Panc1 (cell line): ENCODE data around the gene SFI1.
"Not testable (repeated sequence)": the region's sequence is repeated elsewhere in the genome, so short reads cannot be mapped to it uniquely, and the experiment has no call there.

Experiments used
- CTCF ChIP-seq: fragments of 450-650 bp; IDR thresholded peaks from 2 replicates; pipeline ENCODE4 v1.5.1; 2017; ENCODE audit warnings: mild to moderate bottlenecking
- POLR2AphosphoS5 ChIP-seq: IDR thresholded peaks from 2 replicates; pipeline ENCODE4 v1.6.1; 2012; ENCODE audit warnings: mild to moderate bottlenecking, low read depth, low read length, moderate library complexity
- SIN3A ChIP-seq: IDR thresholded peaks from 2 replicates; pipeline ENCODE4 v1.6.1; 2012; ENCODE audit warnings: low read depth, mild to moderate bottlenecking, low read length, moderate library complexity, borderline replicate concordance; ENCODE audit not compliant: insufficient read depth
- TF ChIP-seq, protein P1 (sequence below), 2 experiments: IDR thresholded peaks; 2 replicates each; pipeline ENCODE4 v1.6.1; 2011 to 2012; ENCODE audit warnings: low read depth in 2 of 2, control low read depth in 1 of 2, low read length in 1 of 2, mild to moderate bottlenecking in 1 of 2, moderate library complexity in 1 of 2; ENCODE audit not compliant: insufficient read depth in 1 of 2

GRCh38 chr22:31558546-31558945 lies 62.2 kb downstream of the SFI1 start:
- TF ChIP-seq CTCF, POLR2AphosphoS5, SIN3A: not testable (repeated sequence)
- TF ChIP-seq, protein P1, sequence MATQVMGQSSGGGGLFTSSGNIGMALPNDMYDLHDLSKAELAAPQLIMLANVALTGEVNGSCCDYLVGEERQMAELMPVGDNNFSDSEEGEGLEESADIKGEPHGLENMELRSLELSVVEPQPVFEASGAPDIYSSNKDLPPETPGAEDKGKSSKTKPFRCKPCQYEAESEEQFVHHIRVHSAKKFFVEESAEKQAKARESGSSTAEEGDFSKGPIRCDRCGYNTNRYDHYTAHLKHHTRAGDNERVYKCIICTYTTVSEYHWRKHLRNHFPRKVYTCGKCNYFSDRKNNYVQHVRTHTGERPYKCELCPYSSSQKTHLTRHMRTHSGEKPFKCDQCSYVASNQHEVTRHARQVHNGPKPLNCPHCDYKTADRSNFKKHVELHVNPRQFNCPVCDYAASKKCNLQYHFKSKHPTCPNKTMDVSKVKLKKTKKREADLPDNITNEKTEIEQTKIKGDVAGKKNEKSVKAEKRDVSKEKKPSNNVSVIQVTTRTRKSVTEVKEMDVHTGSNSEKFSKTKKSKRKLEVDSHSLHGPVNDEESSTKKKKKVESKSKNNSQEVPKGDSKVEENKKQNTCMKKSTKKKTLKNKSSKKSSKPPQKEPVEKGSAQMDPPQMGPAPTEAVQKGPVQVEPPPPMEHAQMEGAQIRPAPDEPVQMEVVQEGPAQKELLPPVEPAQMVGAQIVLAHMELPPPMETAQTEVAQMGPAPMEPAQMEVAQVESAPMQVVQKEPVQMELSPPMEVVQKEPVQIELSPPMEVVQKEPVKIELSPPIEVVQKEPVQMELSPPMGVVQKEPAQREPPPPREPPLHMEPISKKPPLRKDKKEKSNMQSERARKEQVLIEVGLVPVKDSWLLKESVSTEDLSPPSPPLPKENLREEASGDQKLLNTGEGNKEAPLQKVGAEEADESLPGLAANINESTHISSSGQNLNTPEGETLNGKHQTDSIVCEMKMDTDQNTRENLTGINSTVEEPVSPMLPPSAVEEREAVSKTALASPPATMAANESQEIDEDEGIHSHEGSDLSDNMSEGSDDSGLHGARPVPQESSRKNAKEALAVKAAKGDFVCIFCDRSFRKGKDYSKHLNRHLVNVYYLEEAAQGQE (IDR thresholded peaks at IDR 0.05; ENCODE audit: insufficient read depth in 1 of 2, low read depth in 2 of 2, low read length in 1 of 2) = not testable (repeated sequence)
